ENCODE data around the gene MAS1. TPM values are rescaled to one million over a fixed set of nuclear protein-coding genes. Genes with fewer than 3 reads are reported as not detected.

Gene MAS1
- total and polyA plus RNA-seq, 2 of the 13 experiments (the other 11 are each of a cell fraction or from before 2014, with no cell fraction given), result not detected

DNA sequence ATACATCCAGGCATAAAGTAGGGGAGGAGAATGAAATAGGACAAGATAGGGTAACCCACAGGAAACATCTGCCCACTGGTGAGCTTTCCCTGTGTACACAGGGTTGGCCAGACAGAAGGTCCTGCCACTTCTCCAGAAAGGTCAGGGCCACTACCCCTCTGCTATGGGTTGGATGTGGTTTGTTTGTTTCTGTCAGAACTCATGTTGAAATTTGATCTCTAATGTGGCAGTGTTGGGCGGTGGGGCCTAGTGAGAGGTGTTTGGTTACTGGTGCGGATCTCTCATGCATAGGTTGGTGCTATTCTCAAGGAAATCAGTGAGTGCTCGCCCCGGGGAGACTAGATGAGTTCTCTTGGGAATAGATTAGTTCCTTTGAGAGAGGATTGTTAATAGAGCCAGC, 15.6 kb upstream of the MAS1 start (continued):
- TF ChIP-seq KDM4B (CRISPR knock-in tag; IDR thresholded peaks at IDR 0.05) (no peak), JDP2 (CRISPR knock-in tag; IDR thresholded peaks at IDR 0.05; ENCODE audit: borderline replicate concordance) (no peak), HOXA7 (CRISPR knock-in tag; IDR thresholded peaks at IDR 0.05) (no peak), ZNF253 (CRISPR knock-in tag; IDR thresholded peaks at IDR 0.05; ENCODE audit: borderline replicate concordance) (no peak), PHF20 (CRISPR knock-in tag; IDR thresholded peaks at IDR 0.05) (no peak), HDAC1 (CRISPR knock-in tag; IDR thresholded peaks at IDR 0.05) (peak; percentile 80), ZKSCAN8 (CRISPR knock-in tag; IDR thresholded peaks at IDR 0.05; ENCODE audit: borderline replicate concordance) (no peak), TOPORS (CRISPR knock-in tag; IDR thresholded peaks at IDR 0.05) (no peak), FOXO1 (CRISPR knock-in tag; IDR thresholded peaks at IDR 0.05) (peak; percentile 76), PRDM15 (CRISPR knock-in tag; IDR thresholded peaks at IDR 0.05) (no peak), ZFX (CRISPR knock-in tag; IDR thresholded peaks at IDR 0.05; ENCODE audit: low read depth) (peak; percentile 84), SKIL (CRISPR knock-in tag; IDR thresholded peaks at IDR 0.05; ENCODE audit: borderline replicate concordance) (peak; percentile 83; the same call in 1 of the 2 replicates), ZNF34 (CRISPR knock-in tag; IDR thresholded peaks at IDR 0.05; ENCODE audit: borderline replicate concordance) (no peak), ZNF7 (CRISPR knock-in tag; IDR thresholded peaks at IDR 0.05) (no peak), DMTF1 (CRISPR knock-in tag; IDR thresholded peaks at IDR 0.05) (no peak), ZNF563 (CRISPR knock-in tag; IDR thresholded peaks at IDR 0.05) (no peak), MED1 (CRISPR knock-in tag; IDR thresholded peaks at IDR 0.05) (peak; percentile 69), CENPX (CRISPR knock-in tag; IDR thresholded peaks at IDR 0.05) (no peak), MIER3 (CRISPR knock-in tag; IDR thresholded peaks at IDR 0.05; ENCODE audit: borderline replicate concordance) (peak; percentile 72; the same call in 1 of the 2 replicates), CENPT (CRISPR knock-in tag; IDR thresholded peaks at IDR 0.05; ENCODE audit: low read depth) (no peak)
- TF ChIP-seq, protein P1, sequence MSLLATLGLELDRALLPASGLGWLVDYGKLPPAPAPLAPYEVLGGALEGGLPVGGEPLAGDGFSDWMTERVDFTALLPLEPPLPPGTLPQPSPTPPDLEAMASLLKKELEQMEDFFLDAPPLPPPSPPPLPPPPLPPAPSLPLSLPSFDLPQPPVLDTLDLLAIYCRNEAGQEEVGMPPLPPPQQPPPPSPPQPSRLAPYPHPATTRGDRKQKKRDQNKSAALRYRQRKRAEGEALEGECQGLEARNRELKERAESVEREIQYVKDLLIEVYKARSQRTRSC (CRISPR knock-in tag; IDR thresholded peaks at IDR 0.05; ENCODE audit: low read depth), result no peak
- TF ChIP-seq, protein P2, sequence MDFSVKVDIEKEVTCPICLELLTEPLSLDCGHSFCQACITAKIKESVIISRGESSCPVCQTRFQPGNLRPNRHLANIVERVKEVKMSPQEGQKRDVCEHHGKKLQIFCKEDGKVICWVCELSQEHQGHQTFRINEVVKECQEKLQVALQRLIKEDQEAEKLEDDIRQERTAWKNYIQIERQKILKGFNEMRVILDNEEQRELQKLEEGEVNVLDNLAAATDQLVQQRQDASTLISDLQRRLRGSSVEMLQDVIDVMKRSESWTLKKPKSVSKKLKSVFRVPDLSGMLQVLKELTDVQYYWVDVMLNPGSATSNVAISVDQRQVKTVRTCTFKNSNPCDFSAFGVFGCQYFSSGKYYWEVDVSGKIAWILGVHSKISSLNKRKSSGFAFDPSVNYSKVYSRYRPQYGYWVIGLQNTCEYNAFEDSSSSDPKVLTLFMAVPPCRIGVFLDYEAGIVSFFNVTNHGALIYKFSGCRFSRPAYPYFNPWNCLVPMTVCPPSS (IDR thresholded peaks at IDR 0.05), result no peak

All from HepG2 (cell line).